GM23338 (cell line): Measurements from ENCODE around the gene NPM3. TPM values are rescaled to one million over a fixed set of nuclear protein-coding genes. Genes with fewer than 3 reads are reported as not detected.

ENCODE experiments used
- ATAC-seq: fragments of 200-7000 bp; cut with Tn5 transposase; 3 replicates; pipeline ENCODE4 v1.9.1; 2020
- DNase-seq: peaks from one replicate; pipeline ENCODE4 v3.0.0-alpha.2; 2015; ENCODE audit warnings: low spot score
- H2AFZ ChIP-seq: fragments of 200-600 bp; sonication (generic); 2 replicates; pipeline ENCODE4 v1.8.0; 2016; ENCODE audit warnings: antibody characterized with exemption, mild to moderate bottlenecking, moderate library complexity
- H3F3A ChIP-seq: fragments of 200-600 bp; sonication (generic); replicated peaks from 2 replicates; pipeline ENCODE4 v1.8.0; 2017; ENCODE audit warnings: antibody characterized with exemption, mixed run types, low read depth
- H3K27ac ChIP-seq: fragments of 200-600 bp; sonication (generic); 2 replicates; pipeline ENCODE4 v1.6.1; 2016; ENCODE audit warnings: low read depth
- H3K27me3 ChIP-seq: fragments of 200-600 bp; sonication (generic); 2 replicates; pipeline ENCODE4 v1.8.0; 2016; ENCODE audit warnings: mild to moderate bottlenecking, mixed run types, moderate library complexity; ENCODE audit not compliant: insufficient read depth
- H3K36me3 ChIP-seq: fragments of 200-600 bp; sonication (generic); 2 replicates; pipeline ENCODE4 v1.8.0; 2016; ENCODE audit warnings: mild to moderate bottlenecking; ENCODE audit not compliant: insufficient read depth
- H3K4me1 ChIP-seq: fragments of 200-600 bp; sonication (generic); 2 replicates; pipeline ENCODE4 v1.8.0; 2016; ENCODE audit warnings: mild to moderate bottlenecking, moderate library complexity; ENCODE audit not compliant: insufficient read depth
- H3K4me2 ChIP-seq: fragments of 200-600 bp; sonication (generic); 2 replicates; pipeline ENCODE4 v1.7.1; 2017; ENCODE audit warnings: mixed run types
- H3K4me3 ChIP-seq: fragments of 200-600 bp; sonication (generic); 2 replicates; pipeline ENCODE4 v1.6.1; 2016; ENCODE audit warnings: mixed run types
- H3K79me2 ChIP-seq: fragments of 200-600 bp; sonication (generic); replicated peaks from 2 replicates; pipeline ENCODE4 v1.8.0; 2017; ENCODE audit warnings: mild to moderate bottlenecking; ENCODE audit not compliant: insufficient read depth
- H3K9me2 ChIP-seq: fragments of 200-600 bp; sonication (generic); 2 replicates; pipeline ENCODE4 v1.8.0; 2017; ENCODE audit not compliant: insufficient read depth
- H4K20me1 ChIP-seq: fragments of 200-600 bp; sonication (generic); replicated peaks from 2 replicates; pipeline ENCODE4 v1.8.0; 2017; ENCODE audit warnings: mild to moderate bottlenecking; ENCODE audit not compliant: insufficient read depth
- H3K27ac Mint-ChIP-seq: 2 replicates; pipeline ENCODE4 v1.8.0; 2020; ENCODE audit warnings: inconsistent platforms, mild to moderate bottlenecking, moderate library complexity, mixed read lengths
- H3K27me3 Mint-ChIP-seq: 3 replicates; pipeline ENCODE4 v1.8.0; 2022; ENCODE audit warnings: low read depth, mild to moderate bottlenecking, moderate library complexity, mixed read lengths, inconsistent platforms; ENCODE audit not compliant: insufficient read depth, poor library complexity
- H3K36me3 Mint-ChIP-seq: 3 replicates; pipeline ENCODE4 v1.8.0; 2021; ENCODE audit warnings: low read depth, mild to moderate bottlenecking, inconsistent platforms, moderate library complexity, mixed read lengths
- H3K4me1 Mint-ChIP-seq: 3 replicates; pipeline ENCODE4 v1.8.0; 2020; ENCODE audit warnings: mild to moderate bottlenecking, inconsistent platforms, mixed read lengths
- H3K4me3 Mint-ChIP-seq: 3 replicates; pipeline ENCODE4 v1.8.0; 2021; ENCODE audit warnings: moderate library complexity, mild to moderate bottlenecking, inconsistent platforms, mixed read lengths
- H3K9me3 Mint-ChIP-seq: 3 replicates; pipeline ENCODE4 v1.8.0; 2020; ENCODE audit warnings: moderate library complexity, mild to moderate bottlenecking, inconsistent platforms, mixed read lengths
- CREB1 ChIP-seq: fragments of 250-450 bp; sonication (Bioruptor Pico); IDR thresholded peaks from 2 replicates; pipeline ENCODE4 v1.5.0; 2020; ENCODE audit warnings: low read depth, mild to moderate bottlenecking, moderate library complexity
- CTCF ChIP-seq, 2 experiments: fragments of 200-600 bp in 1 of 2; sonication (generic) in 1 of 2; conservative IDR thresholded peaks; 2 replicates each; pipeline versions ENCODE4 v1.5.1 to v1.6.1; 2016 to 2017; ENCODE audit warnings: antibody characterized with exemption in 2 of 2, low read depth in 2 of 2, mild to moderate bottlenecking in 2 of 2, moderate library complexity in 1 of 2
- ETS1 ChIP-seq: IDR thresholded peaks from 2 replicates; pipeline ENCODE4 v1.6.1; 2016; ENCODE audit warnings: antibody characterized with exemption
- JUNB ChIP-seq: IDR thresholded peaks from one replicate; pipeline ENCODE4 v1.6.1; 2016; ENCODE audit warnings: antibody characterized with exemption; ENCODE audit not compliant: unreplicated experiment
- NANOG ChIP-seq: IDR thresholded peaks from 2 replicates; pipeline ENCODE4 v1.6.1; 2016; ENCODE audit warnings: antibody characterized with exemption, borderline replicate concordance
- POLR2AphosphoS5 ChIP-seq: IDR thresholded peaks from 2 replicates; pipeline ENCODE4 v1.6.1; 2016; ENCODE audit warnings: antibody characterized with exemption, low read depth
- long read RNA-seq: library from polyadenylated mRNA; unstranded; transcript quantifications from one replicate; pipeline ENCODE4 v2.0.0, GENCODE V29; 2020; ENCODE audit not compliant: unreplicated experiment
- polyA plus RNA-seq: library from polyadenylated mRNA; unstranded; fragments of >200 nt; fragmentation: Nextera tagmentation; extraction: Ambion mirVana; gene quantifications from 2 replicates; pipeline ENCODE4 v1.2.1, GENCODE V29; 2016
- total RNA-seq: library from RNA; depleted of rRNA; stranded (reverse); fragments of >200 nt; shearing (Covaris generic); gene quantifications from 2 replicates; pipeline ENCODE4 v1.2.3, GENCODE V29; 2014; rRNA removed

Gene NPM3
- total RNA-seq (258 and 345 TPM in 2 replicates), polyA plus RNA-seq (31.5 and 32.2 TPM in 2 replicates)
- long read RNA-seq: 0 reads

GRCh38 chr10:101782811-101783735 is at the start of gene NPM3:
TSS of gene NPM3 (minus strand) at chr10:101783446. CDS start at chr10:101783390, 56 bp downstream.
- peaks cover 34% of the 10 kb centered on the region for H3F3A ChIP-seq
- peak; percentile 98 for DNase-seq
- Mint-ChIP-seq H3K4me3 (peak within 1 kb of the TSS; percentile 100), H3K9me3 (no peaks in the 10 kb centered on the region; the same call in 2 of the 3 replicates), H3K36me3 (peaks cover 32% of the 10 kb centered on the region), H3K27ac (peak within 1 kb of the TSS; percentile 98), H3K4me1 (peaks cover 37% of the 10 kb centered on the region), H3K27me3 (peaks cover 20% of the 10 kb centered on the region)
- peak within 1 kb of the TSS; percentile 86 for H3K4me3 ChIP-seq
- peak within 1 kb of the TSS; percentile 78 for H3K4me2 ChIP-seq
- H3K79me2 ChIP-seq: peaks cover 11% of the 10 kb centered on the region; the same call in 1 of the 2 replicates
- no peaks in the 10 kb centered on the region for H3K9me2 ChIP-seq
- 0 out of 2 replicates have a peak, but pooled peaks cover 8% of the 10 kb centered on the region for H4K20me1 ChIP-seq
- no peak within 1 kb of the TSS; the same call in 1 of the 2 replicates for H2AFZ ChIP-seq
- peaks cover 12% of the 10 kb centered on the region for H3K36me3 ChIP-seq
- TF ChIP-seq ETS1 (peak; percentile 62), POLR2AphosphoS5 (peak; percentile 83), NANOG (no peak), CREB1 (peak; percentile 93)
- H3K27me3 ChIP-seq: peaks cover 13% of the 10 kb centered on the region
- ATAC-seq: peak; percentile 52
- H3K4me1 ChIP-seq: peaks cover 43% of the 10 kb centered on the region
- peak within 1 kb of the TSS; percentile 89 for H3K27ac ChIP-seq

- H3K9me2 ChIP-seq: no peaks in the 10 kb centered on the region
- no peak overlapping the region for H3K4me2 ChIP-seq
- no peak overlapping the region for H2AFZ ChIP-seq
- Mint-ChIP-seq H3K9me3 (no peaks in the 10 kb centered on the region; the same call in 1 of the 3 replicates), H3K27ac (no peak overlapping the region), H3K4me3 (no peak overlapping the region; the same call in 2 of the 3 replicates), H3K36me3 (peaks cover under 1% of the 10 kb centered on the region; the same call in 1 of the 3 replicates), H3K27me3 (peaks cover 28% of the 10 kb centered on the region), H3K4me1 (peaks cover 29% of the 10 kb centered on the region)
- ATAC-seq (no peak), DNase-seq (no peak)
- H3K27ac ChIP-seq: no peak overlapping the region
- H4K20me1 ChIP-seq: no peaks in the 10 kb centered on the region; the same call in 1 of the 2 replicates
- H3K4me1 ChIP-seq: peaks cover 21% of the 10 kb centered on the region
- H3K36me3 ChIP-seq: no peaks in the 10 kb centered on the region
- no peaks in the 10 kb centered on the region for H3K79me2 ChIP-seq
- H3F3A ChIP-seq: peaks cover 18% of the 10 kb centered on the region
- TF ChIP-seq CTCF (conservative IDR thresholded peaks at IDR 0.05; ENCODE audit: low read depth in 2 of 2): no peak
- no peak for TF ChIP-seq JUNB
- H3K27me3 ChIP-seq: no peaks in the 10 kb centered on the region
- H3K4me3 ChIP-seq: no peak overlapping the region
Observed at GRCh38 chr10:101832325-101832771, 49.1 kb upstream of the NPM3 start.
